Mesothelial cell of epicardium (in vitro differentiated cells): Measurements from ENCODE around the gene TLX2. TPM values are rescaled to one million over a fixed set of nuclear protein-coding genes. Genes with fewer than 3 reads are reported as not detected.
"Not testable (repeated sequence)": the region's sequence is repeated elsewhere in the genome, so short reads cannot be mapped to it uniquely, and the experiment has no call there.

Source experiments
- DNase-seq, 2 experiments: peaks; one replicate each; pipeline ENCODE4 v3.0.0; 2021; ENCODE audit warnings: low spot score in 2 of 2; ENCODE audit not compliant: unreplicated experiment in 2 of 2
- H3K27ac Mint-ChIP-seq: 2 replicates; pipeline ENCODE4 v1.8.0; 2021; ENCODE audit warnings: mixed read lengths
- H3K27me3 Mint-ChIP-seq: 2 replicates; pipeline ENCODE4 v1.8.0; 2021; ENCODE audit warnings: low read depth, mixed read lengths
- H3K36me3 Mint-ChIP-seq: 2 replicates; pipeline ENCODE4 v1.8.0; 2021; ENCODE audit warnings: mixed read lengths
- H3K4me1 Mint-ChIP-seq: 2 replicates; pipeline ENCODE4 v1.8.0; 2021; ENCODE audit warnings: mixed read lengths
- H3K4me3 Mint-ChIP-seq: 2 replicates; pipeline ENCODE4 v1.8.0; 2021; ENCODE audit warnings: mild to moderate bottlenecking, moderate library complexity, mixed read lengths
- H3K9me3 Mint-ChIP-seq: 2 replicates; pipeline ENCODE4 v1.8.0; 2021; ENCODE audit warnings: mixed read lengths
- total RNA-seq: library from RNA; stranded (reverse); gene quantifications from 3 replicates; pipeline ENCODE4 v1.2.1, GENCODE V29; 2021
- TF ChIP-seq, protein P1 (sequence below): fragments of 200-600 bp; sonication (generic); IDR thresholded peaks from one replicate; pipeline ENCODE4 v1.5.0; 2021; ENCODE audit warnings: antibody characterized with exemption; ENCODE audit not compliant: unreplicated experiment

The TLX2 gene
- total RNA-seq, 1 donor from 2014 or later: not detected

DNA sequence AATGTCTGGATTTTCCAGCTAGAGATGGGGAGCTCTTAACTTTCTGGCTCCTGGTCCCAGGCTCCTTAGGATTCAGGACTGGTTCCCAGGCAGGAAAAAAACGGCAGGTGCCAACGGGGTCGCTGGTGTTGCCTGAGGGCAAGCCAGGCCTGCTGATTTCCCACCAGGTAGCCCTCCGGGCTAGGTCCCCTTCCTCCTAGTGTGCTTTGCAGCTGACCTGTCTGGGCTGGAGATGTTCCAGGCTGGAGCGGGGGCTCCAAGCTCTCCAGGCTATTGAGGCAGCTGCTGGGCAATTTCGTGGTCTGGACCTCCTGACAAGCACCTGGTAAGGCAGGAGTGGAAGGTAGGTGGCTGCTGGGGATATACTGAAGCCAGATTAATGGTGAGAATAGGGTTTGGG is 39.8 kb upstream of the TLX2 start:
- TF ChIP-seq, protein P1, sequence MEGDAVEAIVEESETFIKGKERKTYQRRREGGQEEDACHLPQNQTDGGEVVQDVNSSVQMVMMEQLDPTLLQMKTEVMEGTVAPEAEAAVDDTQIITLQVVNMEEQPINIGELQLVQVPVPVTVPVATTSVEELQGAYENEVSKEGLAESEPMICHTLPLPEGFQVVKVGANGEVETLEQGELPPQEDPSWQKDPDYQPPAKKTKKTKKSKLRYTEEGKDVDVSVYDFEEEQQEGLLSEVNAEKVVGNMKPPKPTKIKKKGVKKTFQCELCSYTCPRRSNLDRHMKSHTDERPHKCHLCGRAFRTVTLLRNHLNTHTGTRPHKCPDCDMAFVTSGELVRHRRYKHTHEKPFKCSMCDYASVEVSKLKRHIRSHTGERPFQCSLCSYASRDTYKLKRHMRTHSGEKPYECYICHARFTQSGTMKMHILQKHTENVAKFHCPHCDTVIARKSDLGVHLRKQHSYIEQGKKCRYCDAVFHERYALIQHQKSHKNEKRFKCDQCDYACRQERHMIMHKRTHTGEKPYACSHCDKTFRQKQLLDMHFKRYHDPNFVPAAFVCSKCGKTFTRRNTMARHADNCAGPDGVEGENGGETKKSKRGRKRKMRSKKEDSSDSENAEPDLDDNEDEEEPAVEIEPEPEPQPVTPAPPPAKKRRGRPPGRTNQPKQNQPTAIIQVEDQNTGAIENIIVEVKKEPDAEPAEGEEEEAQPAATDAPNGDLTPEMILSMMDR: no peak
- H3K27ac Mint-ChIP-seq: peak overlapping the region; percentile 9
- peaks cover 9% of the 10 kb centered on the region for H3K36me3 Mint-ChIP-seq
- no peaks in the 10 kb centered on the region for H3K9me3 Mint-ChIP-seq
- no peak for DNase-seq
- no peak overlapping the region for H3K4me3 Mint-ChIP-seq
- no peaks in the 10 kb centered on the region for H3K27me3 Mint-ChIP-seq
- peaks cover 18% of the 10 kb centered on the region for H3K4me1 Mint-ChIP-seq

DNA sequence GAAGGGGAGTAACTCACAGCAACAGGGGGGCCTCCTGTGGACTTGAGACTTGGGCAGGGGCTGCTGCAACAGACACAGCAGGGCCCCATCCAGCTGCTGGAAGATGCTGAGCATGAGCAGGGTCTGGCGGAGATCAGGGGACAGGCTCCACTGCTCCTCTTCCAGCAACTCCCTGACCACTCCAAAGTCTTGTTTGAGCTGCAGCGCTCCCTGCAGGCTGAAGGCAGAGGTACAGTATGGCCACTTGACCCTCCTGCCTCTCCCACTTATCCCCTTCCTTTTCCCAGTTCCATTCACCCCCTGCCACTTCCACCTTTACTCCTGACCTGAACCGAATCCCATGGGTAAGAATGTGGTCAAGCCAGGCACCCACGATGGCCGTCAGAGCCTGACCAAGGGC is 39.4 kb upstream of the TLX2 start:
- Mint-ChIP-seq H3K27me3 (no peaks in the 10 kb centered on the region), H3K27ac (peak overlapping the region; percentile 9), H3K4me3 (no peak overlapping the region), H3K36me3 (peaks cover 9% of the 10 kb centered on the region), H3K4me1 (peaks cover 18% of the 10 kb centered on the region), H3K9me3 (no peaks in the 10 kb centered on the region)
- no peak for DNase-seq
- TF ChIP-seq, protein P1: no peak

- no peak for DNase-seq
- no peaks in the 10 kb centered on the region for H3K9me3 Mint-ChIP-seq
- H3K4me1 Mint-ChIP-seq: peaks cover 18% of the 10 kb centered on the region
- TF ChIP-seq, protein P1: no peak
- no peak overlapping the region for H3K27ac Mint-ChIP-seq
- H3K4me3 Mint-ChIP-seq: peak overlapping the region; percentile 100
- peaks cover 12% of the 10 kb centered on the region for H3K36me3 Mint-ChIP-seq
- no peaks in the 10 kb centered on the region for H3K27me3 Mint-ChIP-seq
Observed at GRCh38 chr2:74481431-74481830, 32.8 kb upstream of the TLX2 start.

- Mint-ChIP-seq H3K4me3 (peak overlapping the region; percentile 100), H3K4me1 (peaks cover 18% of the 10 kb centered on the region), H3K27ac (peak overlapping the region; percentile 99), H3K36me3 (peaks cover 9% of the 10 kb centered on the region), H3K9me3 (no peaks in the 10 kb centered on the region), H3K27me3 (no peaks in the 10 kb centered on the region)
- DNase-seq: peak in 1 of 2 experiments; percentile 69
- TF ChIP-seq, protein P1: no peak
Observed at GRCh38 chr2:74481961-74482800, 32.1 kb upstream of the TLX2 start.

DNA sequence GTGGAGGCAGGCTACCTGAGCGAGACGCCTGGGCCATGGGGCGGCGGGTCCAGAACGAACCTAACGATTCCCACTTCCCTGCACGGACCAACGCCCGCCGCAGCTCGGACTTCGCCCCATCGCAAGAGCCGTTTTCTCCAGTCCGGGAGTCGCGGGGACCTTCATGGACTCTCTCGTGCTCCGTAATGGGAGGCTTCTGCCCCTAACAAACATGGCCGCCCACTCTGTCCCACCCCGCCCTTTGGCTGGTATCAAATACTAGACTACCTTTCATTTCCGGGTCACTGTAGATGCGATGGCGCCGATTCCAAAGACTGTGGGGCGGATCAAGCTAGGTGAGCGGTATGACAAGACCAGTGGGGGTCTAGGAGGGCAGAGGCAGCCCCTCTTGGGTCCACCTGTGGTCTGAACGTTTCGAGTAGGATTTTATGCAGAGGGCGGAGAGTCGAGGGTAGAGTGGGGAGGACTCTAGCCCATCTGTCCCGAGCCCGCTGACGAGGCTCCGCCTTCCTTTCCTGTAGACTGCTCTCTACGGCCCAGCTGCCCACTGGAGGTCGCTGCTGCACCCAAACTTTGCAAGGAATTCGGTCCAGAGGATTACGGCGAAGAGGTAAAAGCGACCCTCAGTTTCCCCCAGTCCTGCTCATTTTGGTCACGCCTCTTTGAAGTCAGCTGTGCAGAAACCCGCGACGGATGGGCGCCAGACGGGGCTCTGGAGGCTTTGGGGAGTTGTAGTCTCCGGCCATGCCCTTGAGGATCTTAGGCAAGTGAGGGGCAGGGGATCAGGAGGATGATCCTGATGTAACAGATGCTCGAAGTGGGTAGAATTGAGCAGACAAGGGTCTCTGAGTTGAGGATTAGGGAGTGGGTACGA is 31.2 kb upstream of the TLX2 start, which contains the start of the genes CCDC142 and TTC31:
Gene CCDC142, minus strand, starts transcription at position 198 of the 874 bp plus-strand sequence. Its CDS starts 161 bp downstream, at position 37.
Gene TTC31, plus strand, starts transcription at position 281 of the 874 bp plus-strand sequence. Its CDS starts 15 bp downstream, at position 296.
- H3K27me3 Mint-ChIP-seq: no peaks in the 10 kb centered on the region
- TF ChIP-seq, protein P1: peak; percentile 67
- H3K4me3 Mint-ChIP-seq: peak within 1 kb of the TSS; percentile 100
- DNase-seq: peak; percentile 75 to 93
- H3K9me3 Mint-ChIP-seq: no peaks in the 10 kb centered on the region
- H3K4me1 Mint-ChIP-seq: peaks cover 18% of the 10 kb centered on the region
- H3K27ac Mint-ChIP-seq: peak within 1 kb of the TSS; percentile 99
- peaks cover 4% of the 10 kb centered on the region for H3K36me3 Mint-ChIP-seq

GRCh38 chr2:74483675-74484164 is 30.5 kb upstream of the TLX2 start:
- not testable (repeated sequence) for H3K27me3 Mint-ChIP-seq, H3K36me3 Mint-ChIP-seq, DNase-seq, H3K9me3 Mint-ChIP-seq
- Mint-ChIP-seq H3K4me3 (peak overlapping the region; percentile 100), H3K4me1 (peaks cover 18% of the 10 kb centered on the region), H3K27ac (peak overlapping the region; percentile 99)
